GM12891 (cell line): ENCODE measurements around the gene ABHD8.

Source experiments
- POLR2A ChIP-seq: IDR thresholded peaks from 2 replicates; pipeline ENCODE4 v1.6.1; 2011; ENCODE audit warnings: low read depth, low read length, control low read depth
- POLR2AphosphoS5 ChIP-seq: IDR thresholded peaks from 2 replicates; pipeline ENCODE4 v1.6.1; 2011; ENCODE audit warnings: low read depth, low read length, control low read depth
- POU2F2 ChIP-seq: IDR thresholded peaks from 2 replicates; pipeline ENCODE4 v1.6.1; 2011; ENCODE audit warnings: low read depth, mild to moderate bottlenecking, control low read depth, low read length, moderate library complexity
- SPI1 ChIP-seq: IDR thresholded peaks from 2 replicates; pipeline ENCODE4 v1.6.1; 2011; ENCODE audit warnings: low read depth, low read length, control low read depth

DNA sequence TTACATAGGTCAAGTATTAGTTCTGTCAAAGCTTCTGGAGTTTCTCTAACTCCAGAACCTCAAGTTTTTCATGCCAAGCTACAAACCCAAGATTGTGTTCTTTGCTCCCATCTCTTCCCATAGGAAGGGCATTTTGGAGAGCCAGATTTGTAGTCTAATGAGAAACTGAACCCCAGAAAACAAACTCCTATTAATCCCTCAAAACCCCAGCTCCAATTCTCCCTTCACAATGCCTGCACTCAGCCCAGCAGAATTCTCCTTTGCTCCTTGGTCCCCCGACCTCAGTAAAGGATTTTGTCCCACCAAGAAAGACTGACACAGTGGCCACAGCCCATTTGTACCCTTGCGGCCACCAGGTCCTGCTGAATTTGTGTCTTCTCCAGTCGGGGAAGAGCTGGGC lies 47.1 kb downstream of the ABHD8 start:
- TF ChIP-seq POLR2A (no peak), POLR2AphosphoS5 (no peak), POU2F2 (no peak), SPI1 (no peak)
